ENCODE measurements around the gene UBE2K. TPM values are rescaled to one million over a fixed set of nuclear protein-coding genes. Genes with fewer than 3 reads are reported as not detected.
"Not testable (repeated sequence)": the region's sequence is repeated elsewhere in the genome, so short reads cannot be mapped to it uniquely, and the experiment has no call there.

The UBE2K gene
- total and polyA plus RNA-seq, 3 experiments from 2014 or later, result 71.1 to 88.3 (median 87.5) TPM

- Histone ChIP-seq H3K27ac (ENCODE audit: low read depth, low read length) (peak overlapping the region; percentile 92), H3K4me1 (ENCODE audit: insufficient read depth, low read length) (peaks cover 34% of the 10 kb centered on the region), H3K27me3 (ENCODE audit: insufficient read depth, low read length, poor library complexity, severe bottlenecking) (no peaks in the 10 kb centered on the region), H3K36me3 (ENCODE audit: insufficient read depth, low read length) (peaks cover 5% of the 10 kb centered on the region), H3K9me3 (ENCODE audit: low read length) (no peaks in the 10 kb centered on the region), H3K4me3 (ENCODE audit: low read length) (peak overlapping the region; percentile 87)
- ChIA-PET CTCF (no interaction called here), POLR2A (no interaction called here)
- peak overlapping the region; percentile 75 to 100 (median 99) for H3K27ac Mint-ChIP-seq
- no peak for DNase-seq
- H3K36me3 Mint-ChIP-seq, result peaks cover 0 to 26% (median 0%) of the 10 kb centered on the region in 3 donors
- H3K4me1 Mint-ChIP-seq, result peaks cover 37 to 59% (median 54%) of the 10 kb centered on the region in 3 donors
- H3K27me3 Mint-ChIP-seq, result peaks cover 0 to 11% of the 10 kb centered on the region in 2 donors
- peak overlapping the region; percentile 99 to 100 (median 99) for H3K4me3 Mint-ChIP-seq
- H3K9me3 Mint-ChIP-seq, result peaks cover 0 to 1% (median 0%) of the 10 kb centered on the region in 5 donors
These were observed 1.9 kb downstream of the UBE2K start for GRCh38 chr4:39699687-39700409.

GRCh38 chr4:39700554-39700953 lies 2.6 kb downstream of the UBE2K start:
- ChIA-PET CTCF (interaction anchor here (1.0 kb wide), 1 partner anchor 20 kb away, joined by 4 read pairs; no protein-coding TSS in a partner anchor), POLR2A (no interaction called here)
- peaks cover 5% of the 10 kb centered on the region for H3K36me3 ChIP-seq (ENCODE audit: insufficient read depth, low read length)
- Mint-ChIP-seq H3K4me3 (peak overlapping the region; percentile 41 to 100 (median 99)), H3K4me1 (peaks cover 39 to 61% (median 56%) of the 10 kb centered on the region in 3 donors), H3K27ac (peak overlapping the region; percentile 4 to 99 (median 72)), H3K27me3 (peaks cover 0 to 11% of the 10 kb centered on the region in 2 donors), H3K9me3 (peaks cover 0 to 1% (median 0%) of the 10 kb centered on the region in 5 donors), H3K36me3 (peaks cover 0 to 29% (median 1%) of the 10 kb centered on the region in 3 donors)
- DNase-seq, result no peak
- peaks cover 34% of the 10 kb centered on the region for H3K4me1 ChIP-seq (ENCODE audit: insufficient read depth, low read length)
- no peaks in the 10 kb centered on the region for H3K9me3 ChIP-seq (ENCODE audit: low read length)
- H3K4me3 ChIP-seq (ENCODE audit: low read length), result peak overlapping the region; percentile 10
- H3K27me3 ChIP-seq (ENCODE audit: insufficient read depth, low read length, poor library complexity, severe bottlenecking), result no peaks in the 10 kb centered on the region
- peak overlapping the region; percentile 92 for H3K27ac ChIP-seq (ENCODE audit: low read depth, low read length)

GRCh38 chr4:39702716-39703115 lies 4.8 kb downstream of the UBE2K start:
- ChIA-PET POLR2A (no interaction called here), CTCF (no interaction called here)
- Histone ChIP-seq H3K36me3 (ENCODE audit: insufficient read depth, low read length) (peaks cover 5% of the 10 kb centered on the region), H3K27me3 (ENCODE audit: insufficient read depth, low read length, poor library complexity, severe bottlenecking) (no peaks in the 10 kb centered on the region), H3K27ac (ENCODE audit: low read depth, low read length) (no peak overlapping the region), H3K4me1 (ENCODE audit: insufficient read depth, low read length) (peaks cover 23% of the 10 kb centered on the region), H3K9me3 (ENCODE audit: low read length) (no peaks in the 10 kb centered on the region), H3K4me3 (ENCODE audit: low read length) (no peak overlapping the region)
- H3K4me3 Mint-ChIP-seq, result no peak overlapping the region
- H3K9me3 Mint-ChIP-seq, result peaks cover 0 to 1% (median 0%) of the 10 kb centered on the region in 5 donors
- no peak for DNase-seq
- peak overlapping the region in 3 of 8 donors; percentile 3 to 69 (median 27) for H3K27ac Mint-ChIP-seq
- peaks cover 36 to 63% (median 53%) of the 10 kb centered on the region in 3 donors for H3K4me1 Mint-ChIP-seq
- H3K27me3 Mint-ChIP-seq, result peaks cover 0 to 3% of the 10 kb centered on the region in 2 donors
- H3K36me3 Mint-ChIP-seq, result peaks cover 0 to 32% (median 1%) of the 10 kb centered on the region in 3 donors

- not testable (repeated sequence) for H3K36me3 ChIP-seq (ENCODE audit: insufficient read depth, low read length); H3K4me3 Mint-ChIP-seq; DNase-seq; H3K27ac Mint-ChIP-seq; H3K9me3 ChIP-seq (ENCODE audit: low read length); H3K27me3 Mint-ChIP-seq; H3K4me3 ChIP-seq (ENCODE audit: low read length); H3K27ac ChIP-seq (ENCODE audit: low read depth, low read length); H3K27me3 ChIP-seq (ENCODE audit: insufficient read depth, low read length, poor library complexity, severe bottlenecking); H3K9me3 Mint-ChIP-seq
- H3K4me1 Mint-ChIP-seq, result peaks cover 40 to 73% (median 59%) of the 10 kb centered on the region in 3 donors
- POLR2A ChIA-PET, result interaction anchor here (0.6 kb wide), 1 partner anchor 149 kb away, joined by 3 read pairs; no protein-coding TSS in a partner anchor
- CTCF ChIA-PET, result interaction anchor here (1.2 kb wide), 1 partner anchor 165 kb away, joined by 5 read pairs; no protein-coding TSS in a partner anchor
- peaks cover 27% of the 10 kb centered on the region for H3K4me1 ChIP-seq (ENCODE audit: insufficient read depth, low read length)
- H3K36me3 Mint-ChIP-seq, result peaks cover 0 to 27% (median 1%) of the 10 kb centered on the region in 3 donors
These were observed 6.9 kb downstream of the UBE2K start for GRCh38 chr4:39704789-39705188.

- Mint-ChIP-seq H3K4me3 (peak overlapping the region in 2 of 7 donors; percentile 12 to 23), H3K36me3 (peaks cover 0 to 26% (median 1%) of the 10 kb centered on the region in 3 donors), H3K27me3 (no peaks in the 10 kb centered on the region), H3K9me3 (no peaks in the 10 kb centered on the region), H3K27ac (peak overlapping the region; percentile 30 to 84 (median 80)), H3K4me1 (peaks cover 37 to 70% (median 58%) of the 10 kb centered on the region in 3 donors)
- Histone ChIP-seq H3K36me3 (ENCODE audit: insufficient read depth, low read length) (peaks cover 5% of the 10 kb centered on the region), H3K4me3 (ENCODE audit: low read length) (no peak overlapping the region), H3K4me1 (ENCODE audit: insufficient read depth, low read length) (peaks cover 19% of the 10 kb centered on the region), H3K9me3 (ENCODE audit: low read length) (no peaks in the 10 kb centered on the region), H3K27ac (ENCODE audit: low read depth, low read length) (no peak overlapping the region), H3K27me3 (ENCODE audit: insufficient read depth, low read length, poor library complexity, severe bottlenecking) (no peaks in the 10 kb centered on the region)
- ChIA-PET CTCF (interaction anchor here (0.6 kb wide), 1 partner anchor 276 kb away, joined by 4 read pairs; no protein-coding TSS in a partner anchor), POLR2A (interaction anchor here (0.7 kb wide), 1 partner anchor 237 kb away, joined by 8 read pairs; no protein-coding TSS in a partner anchor)
- DNase-seq, result no peak
These were observed 8.4 kb downstream of the UBE2K start for GRCh38 chr4:39706334-39706733.

GRCh38 chr4:39706741-39707511 lies 9.0 kb downstream of the UBE2K start:
- Histone ChIP-seq H3K27ac (ENCODE audit: low read depth, low read length) (no peak overlapping the region), H3K27me3 (ENCODE audit: insufficient read depth, low read length, poor library complexity, severe bottlenecking) (no peaks in the 10 kb centered on the region), H3K9me3 (ENCODE audit: low read length) (no peaks in the 10 kb centered on the region), H3K4me3 (ENCODE audit: low read length) (no peak overlapping the region), H3K36me3 (ENCODE audit: insufficient read depth, low read length) (peaks cover 5% of the 10 kb centered on the region), H3K4me1 (ENCODE audit: insufficient read depth, low read length) (peaks cover 19% of the 10 kb centered on the region)
- peak overlapping the region; percentile 30 to 84 (median 80) for H3K27ac Mint-ChIP-seq
- no peak for DNase-seq
- ChIA-PET CTCF (interaction anchor here (0.6 kb wide), 1 partner anchor 275 kb away, joined by 4 read pairs; no protein-coding TSS in a partner anchor), POLR2A (interaction anchor here (0.7 kb wide), 1 partner anchor 238 kb away, joined by 8 read pairs; no protein-coding TSS in a partner anchor)
- peaks cover 39 to 73% (median 63%) of the 10 kb centered on the region in 3 donors for H3K4me1 Mint-ChIP-seq
- H3K27me3 Mint-ChIP-seq, result no peaks in the 10 kb centered on the region
- no peaks in the 10 kb centered on the region for H3K9me3 Mint-ChIP-seq
- peak overlapping the region in 3 of 7 donors; percentile 9 to 59 (median 12) for H3K4me3 Mint-ChIP-seq
- peaks cover 0 to 31% (median 1%) of the 10 kb centered on the region in 3 donors for H3K36me3 Mint-ChIP-seq

GRCh38 chr4:39710098-39710896 lies 12.4 kb downstream of the UBE2K start:
- peaks cover 49 to 76% (median 64%) of the 10 kb centered on the region in 3 donors for H3K4me1 Mint-ChIP-seq
- POLR2A ChIA-PET, result no interaction called here
- peaks cover 19% of the 10 kb centered on the region for H3K4me1 ChIP-seq (ENCODE audit: insufficient read depth, low read length)

More at GRCh38 chr4:39710098-39710896, 12.4 kb downstream of the UBE2K start:
- Mint-ChIP-seq H3K27ac (peak overlapping the region; percentile 1 to 85 (median 36)), H3K9me3 (no peaks in the 10 kb centered on the region), H3K4me3 (peak overlapping the region in 1 of 7 donors; percentile 5), H3K27me3 (no peaks in the 10 kb centered on the region), H3K36me3 (peaks cover 0 to 30% (median 1%) of the 10 kb centered on the region in 3 donors)
- Histone ChIP-seq H3K27ac (ENCODE audit: low read depth, low read length) (no peak overlapping the region), H3K36me3 (ENCODE audit: insufficient read depth, low read length) (no peaks in the 10 kb centered on the region), H3K4me3 (ENCODE audit: low read length) (no peak overlapping the region), H3K27me3 (ENCODE audit: insufficient read depth, low read length, poor library complexity, severe bottlenecking) (no peaks in the 10 kb centered on the region), H3K9me3 (ENCODE audit: low read length) (no peaks in the 10 kb centered on the region)
- CTCF ChIA-PET, result interaction anchor here (0.7 to 0.8 kb wide), 2 partner anchors 13 to 22 kb away, joined by 3 to 4 read pairs; partner anchors contain the start of gene UBE2K
- DNase-seq, result no peak

All from CD8-positive, alpha-beta memory T cell (primary cell).